ENCODE results near the gene CRB2.

CRB2 gene

DNA sequence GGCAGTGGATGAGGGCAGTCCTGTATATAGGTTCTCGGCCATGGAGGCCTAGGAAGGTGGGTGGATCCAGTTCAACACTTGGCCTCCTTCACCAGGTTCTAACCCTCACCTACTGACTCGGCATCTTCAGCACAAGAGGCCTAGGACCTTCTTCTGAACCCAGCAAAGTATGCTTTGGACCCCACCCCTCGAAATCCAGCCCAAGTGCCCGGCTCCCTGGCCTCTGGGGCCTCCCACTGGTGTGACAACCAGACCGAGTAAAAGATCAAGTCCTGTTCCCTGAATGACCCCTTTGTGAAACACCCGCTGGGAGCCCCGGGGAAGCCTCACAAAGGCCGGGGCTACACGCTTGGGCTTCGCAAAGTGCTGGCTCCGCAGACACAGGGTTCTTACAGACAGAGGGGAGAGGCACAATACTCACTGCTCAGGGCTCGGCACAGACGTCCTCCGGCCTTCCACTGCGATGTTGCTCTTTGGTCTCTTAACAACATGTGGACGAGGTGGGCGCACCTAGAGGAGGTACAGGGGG is 47.0 kb downstream of the CRB2 start:
- no peaks in the 10 kb centered on the region for H3K4me1 ChIP-seq (ENCODE audit: control insufficient read depth, low read length)
- no peaks in the 10 kb centered on the region for H3F3A ChIP-seq (ENCODE audit: control insufficient read depth, insufficient read depth)
- no peak overlapping the region for H3K4me2 ChIP-seq (ENCODE audit: low read length)
- no peaks in the 10 kb centered on the region for H3K79me2 ChIP-seq (ENCODE audit: control insufficient read depth, low read length)
- TF ChIP-seq, protein P1, sequence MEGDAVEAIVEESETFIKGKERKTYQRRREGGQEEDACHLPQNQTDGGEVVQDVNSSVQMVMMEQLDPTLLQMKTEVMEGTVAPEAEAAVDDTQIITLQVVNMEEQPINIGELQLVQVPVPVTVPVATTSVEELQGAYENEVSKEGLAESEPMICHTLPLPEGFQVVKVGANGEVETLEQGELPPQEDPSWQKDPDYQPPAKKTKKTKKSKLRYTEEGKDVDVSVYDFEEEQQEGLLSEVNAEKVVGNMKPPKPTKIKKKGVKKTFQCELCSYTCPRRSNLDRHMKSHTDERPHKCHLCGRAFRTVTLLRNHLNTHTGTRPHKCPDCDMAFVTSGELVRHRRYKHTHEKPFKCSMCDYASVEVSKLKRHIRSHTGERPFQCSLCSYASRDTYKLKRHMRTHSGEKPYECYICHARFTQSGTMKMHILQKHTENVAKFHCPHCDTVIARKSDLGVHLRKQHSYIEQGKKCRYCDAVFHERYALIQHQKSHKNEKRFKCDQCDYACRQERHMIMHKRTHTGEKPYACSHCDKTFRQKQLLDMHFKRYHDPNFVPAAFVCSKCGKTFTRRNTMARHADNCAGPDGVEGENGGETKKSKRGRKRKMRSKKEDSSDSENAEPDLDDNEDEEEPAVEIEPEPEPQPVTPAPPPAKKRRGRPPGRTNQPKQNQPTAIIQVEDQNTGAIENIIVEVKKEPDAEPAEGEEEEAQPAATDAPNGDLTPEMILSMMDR (IDR thresholded peaks at IDR 0.05; ENCODE audit: low read depth, low read length, poor library complexity, severe bottlenecking) = no peak
- no peak for TF ChIP-seq EZH2phosphoT487 (IDR thresholded peaks at IDR 0.05; ENCODE audit: borderline replicate concordance, low read length)
- no peaks in the 10 kb centered on the region for H3K27me3 ChIP-seq (ENCODE audit: control insufficient read depth, low read length)
- no peak overlapping the region for H3K4me3 ChIP-seq (ENCODE audit: low read length)
- no peaks in the 10 kb centered on the region for H3K9me3 ChIP-seq (ENCODE audit: control insufficient read depth, insufficient read depth, low read length)
- H3K27ac ChIP-seq (ENCODE audit: low read depth, low read length) = no peak overlapping the region
- no peaks in the 10 kb centered on the region for H3K9me2 ChIP-seq (replicated peaks; ENCODE audit: control insufficient read depth, low read length)
- H3K36me3 ChIP-seq (ENCODE audit: control insufficient read depth, low read length) = no peaks in the 10 kb centered on the region
- H4K20me1 ChIP-seq (ENCODE audit: control insufficient read depth, insufficient read depth, low read depth, low read length) = 0 out of 2 replicates have a peak, but pooled peaks cover 3% of the 10 kb centered on the region

DNA sequence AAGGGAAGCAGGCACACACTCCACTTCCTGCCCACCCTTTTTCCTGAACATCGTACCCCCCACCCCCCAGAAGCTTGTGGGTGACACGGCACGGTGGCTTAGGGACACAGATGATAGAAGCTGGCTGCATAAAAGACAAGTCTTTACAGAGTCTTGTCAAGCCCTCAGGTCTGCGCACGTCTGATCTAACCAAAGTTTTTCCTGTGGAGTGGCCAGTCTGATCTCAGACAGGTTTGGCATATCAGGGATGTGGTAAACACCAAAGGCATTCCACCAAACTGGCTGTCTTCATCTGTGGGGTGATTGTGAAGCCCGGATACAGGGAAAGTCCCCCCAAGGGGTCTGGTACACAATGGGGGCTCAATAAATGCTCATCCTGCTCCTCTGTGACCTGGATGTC is 50.0 kb downstream of the CRB2 start:
- no peaks in the 10 kb centered on the region for H3K36me3 ChIP-seq (ENCODE audit: control insufficient read depth, low read length)
- no peak overlapping the region for H3K4me2 ChIP-seq (ENCODE audit: low read length)
- no peaks in the 10 kb centered on the region for H3K4me1 ChIP-seq (ENCODE audit: control insufficient read depth, low read length)
- no peaks in the 10 kb centered on the region for H3K79me2 ChIP-seq (ENCODE audit: control insufficient read depth, low read length)
- H3F3A ChIP-seq (ENCODE audit: control insufficient read depth, insufficient read depth) = no peaks in the 10 kb centered on the region
- H3K27me3 ChIP-seq (ENCODE audit: control insufficient read depth, low read length) = no peaks in the 10 kb centered on the region
- no peaks in the 10 kb centered on the region for H3K9me3 ChIP-seq (ENCODE audit: control insufficient read depth, insufficient read depth, low read length)
- no peaks in the 10 kb centered on the region for H4K20me1 ChIP-seq (ENCODE audit: control insufficient read depth, insufficient read depth, low read depth, low read length)
- H3K27ac ChIP-seq (ENCODE audit: low read depth, low read length) = no peak overlapping the region
- H3K4me3 ChIP-seq (ENCODE audit: low read length) = no peak overlapping the region
- H3K9me2 ChIP-seq (replicated peaks; ENCODE audit: control insufficient read depth, low read length) = no peaks in the 10 kb centered on the region
- no peak for TF ChIP-seq EZH2phosphoT487 (IDR thresholded peaks at IDR 0.05; ENCODE audit: borderline replicate concordance, low read length)
- TF ChIP-seq, protein P1 (IDR thresholded peaks at IDR 0.05; ENCODE audit: low read depth, low read length, poor library complexity, severe bottlenecking) = no peak

DNA sequence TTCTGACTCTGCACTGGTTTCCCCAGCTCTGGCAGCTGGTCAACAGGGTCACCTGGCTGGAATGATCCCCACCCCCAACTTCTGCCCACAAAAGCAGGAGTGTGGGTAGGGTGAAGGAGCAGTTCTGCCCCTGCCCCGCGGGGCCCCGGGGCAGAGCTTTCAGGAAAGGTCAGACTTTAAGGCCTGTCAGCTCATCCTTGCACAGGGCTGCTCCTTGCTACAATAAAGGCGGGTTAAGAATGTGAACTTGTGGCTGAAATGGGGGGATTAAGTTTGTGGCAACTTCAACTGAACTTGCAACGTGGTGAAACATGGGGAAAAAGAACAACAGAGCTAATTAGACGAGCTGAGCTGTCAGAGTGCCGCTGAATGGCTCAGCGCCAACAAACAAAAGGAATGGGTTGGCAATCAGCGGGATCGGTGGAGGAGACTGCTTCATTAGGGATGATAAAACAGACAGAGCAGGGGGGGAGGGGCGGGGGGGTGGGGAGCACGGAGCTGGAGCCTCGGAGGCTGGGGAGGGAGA is 50.8 kb downstream of the CRB2 start:
- no peaks in the 10 kb centered on the region for H3K79me2 ChIP-seq (ENCODE audit: control insufficient read depth, low read length)
- no peaks in the 10 kb centered on the region for H3K36me3 ChIP-seq (ENCODE audit: control insufficient read depth, low read length)
- H3K27ac ChIP-seq (ENCODE audit: low read depth, low read length) = no peak overlapping the region
- no peaks in the 10 kb centered on the region for H4K20me1 ChIP-seq (ENCODE audit: control insufficient read depth, insufficient read depth, low read depth, low read length)
- no peak for TF ChIP-seq EZH2phosphoT487 (IDR thresholded peaks at IDR 0.05; ENCODE audit: borderline replicate concordance, low read length)
- TF ChIP-seq, protein P1 (IDR thresholded peaks at IDR 0.05; ENCODE audit: low read depth, low read length, poor library complexity, severe bottlenecking) = no peak
- H3F3A ChIP-seq (ENCODE audit: control insufficient read depth, insufficient read depth) = no peaks in the 10 kb centered on the region
- no peaks in the 10 kb centered on the region for H3K27me3 ChIP-seq (ENCODE audit: control insufficient read depth, low read length)
- H3K9me3 ChIP-seq (ENCODE audit: control insufficient read depth, insufficient read depth, low read length) = no peaks in the 10 kb centered on the region
- no peaks in the 10 kb centered on the region for H3K4me1 ChIP-seq (ENCODE audit: control insufficient read depth, low read length)
- H3K4me2 ChIP-seq (ENCODE audit: low read length) = no peak overlapping the region
- H3K4me3 ChIP-seq (ENCODE audit: low read length) = no peak overlapping the region
- no peaks in the 10 kb centered on the region for H3K9me2 ChIP-seq (replicated peaks; ENCODE audit: control insufficient read depth, low read length)
